Hepatocyte (in vitro differentiated cells): ENCODE data around the gene MTG1.
"Not testable (repeated sequence)": the region's sequence is repeated elsewhere in the genome, so short reads cannot be mapped to it uniquely, and the experiment has no call there.

ENCODE experiments used
- EZH2phosphoT487 ChIP-seq: fragments of 200-600 bp; sonication (generic); IDR thresholded peaks from one replicate; pipeline ENCODE4 v1.6.1; 2018; ENCODE audit warnings: antibody characterized with exemption, mild to moderate bottlenecking, low read depth, moderate library complexity; ENCODE audit not compliant: unreplicated experiment, severe bottlenecking
- TF ChIP-seq, protein P1 (sequence below): fragments of 200-600 bp; sonication (generic); IDR thresholded peaks from 2 replicates; pipeline ENCODE4 v1.5.1; 2016; ENCODE audit warnings: antibody characterized with exemption, mild to moderate bottlenecking; ENCODE audit not compliant: poor library complexity

DNA sequence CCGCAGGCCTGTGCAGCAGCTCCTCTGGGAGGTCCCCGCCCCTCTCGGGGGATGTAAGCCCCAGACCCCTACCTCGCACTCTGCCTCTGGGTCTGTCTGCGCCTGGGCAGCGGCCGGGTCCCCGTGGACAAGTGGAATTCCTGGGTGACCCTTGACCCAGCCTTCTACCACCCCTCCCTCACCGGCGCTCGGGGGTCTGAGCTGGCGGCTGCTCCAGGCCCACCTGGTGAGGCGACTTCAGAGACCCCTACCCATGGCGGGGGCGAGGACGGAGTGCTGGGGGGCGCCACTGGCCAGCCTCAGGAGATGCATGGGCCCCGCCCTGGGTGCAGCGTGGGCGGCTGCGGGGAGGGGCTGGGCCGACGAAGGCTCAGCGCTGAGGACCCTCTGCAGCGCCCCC, 38.8 kb downstream of the MTG1 start:
- TF ChIP-seq, protein P1, sequence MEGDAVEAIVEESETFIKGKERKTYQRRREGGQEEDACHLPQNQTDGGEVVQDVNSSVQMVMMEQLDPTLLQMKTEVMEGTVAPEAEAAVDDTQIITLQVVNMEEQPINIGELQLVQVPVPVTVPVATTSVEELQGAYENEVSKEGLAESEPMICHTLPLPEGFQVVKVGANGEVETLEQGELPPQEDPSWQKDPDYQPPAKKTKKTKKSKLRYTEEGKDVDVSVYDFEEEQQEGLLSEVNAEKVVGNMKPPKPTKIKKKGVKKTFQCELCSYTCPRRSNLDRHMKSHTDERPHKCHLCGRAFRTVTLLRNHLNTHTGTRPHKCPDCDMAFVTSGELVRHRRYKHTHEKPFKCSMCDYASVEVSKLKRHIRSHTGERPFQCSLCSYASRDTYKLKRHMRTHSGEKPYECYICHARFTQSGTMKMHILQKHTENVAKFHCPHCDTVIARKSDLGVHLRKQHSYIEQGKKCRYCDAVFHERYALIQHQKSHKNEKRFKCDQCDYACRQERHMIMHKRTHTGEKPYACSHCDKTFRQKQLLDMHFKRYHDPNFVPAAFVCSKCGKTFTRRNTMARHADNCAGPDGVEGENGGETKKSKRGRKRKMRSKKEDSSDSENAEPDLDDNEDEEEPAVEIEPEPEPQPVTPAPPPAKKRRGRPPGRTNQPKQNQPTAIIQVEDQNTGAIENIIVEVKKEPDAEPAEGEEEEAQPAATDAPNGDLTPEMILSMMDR = not testable (repeated sequence)
- TF ChIP-seq EZH2phosphoT487 = not testable (repeated sequence)
